Neural progenitor cell (in vitro differentiated cells): ENCODE data around the gene ATP13A5. TPM values are rescaled to one million over a fixed set of nuclear protein-coding genes. Genes with fewer than 3 reads are reported as not detected.
A peak's percentile ranks its signal among the peaks of the same experiment; 100 is the strongest.

Experiments
- DNase-seq: peaks from one replicate; pipeline ENCODE4 v3.0.0-alpha.2; 2016; ENCODE audit warnings: low spot score
- H2AFZ ChIP-seq: fragments of 200-600 bp; sonication (generic); replicated peaks from 2 replicates; pipeline ENCODE4 v1.6.1; 2016; ENCODE audit warnings: antibody characterized with exemption
- H3F3A ChIP-seq: fragments of 200-600 bp; sonication (generic); 2 replicates; pipeline ENCODE4 v1.6.1; 2016; ENCODE audit warnings: antibody characterized with exemption, low read depth
- H3K27ac ChIP-seq: fragments of 200-600 bp; sonication (generic); 2 replicates; pipeline ENCODE4 v1.5.1; 2016; ENCODE audit warnings: mild to moderate bottlenecking
- H3K27me3 ChIP-seq: fragments of 200-600 bp; sonication (generic); 2 replicates; pipeline ENCODE4 v1.6.1; 2016; ENCODE audit warnings: mild to moderate bottlenecking, moderate library complexity
- H3K36me3 ChIP-seq: fragments of 200-600 bp; sonication (generic); 2 replicates; pipeline ENCODE4 v1.5.1; 2016
- H3K4me1 ChIP-seq: fragments of 200-600 bp; sonication (generic); 2 replicates; pipeline ENCODE4 v1.6.1; 2016; ENCODE audit warnings: mixed run types
- H3K4me2 ChIP-seq: fragments of 200-600 bp; sonication (generic); 2 replicates; pipeline ENCODE4 v1.6.1; 2016
- H3K4me3 ChIP-seq: fragments of 200-600 bp; sonication (generic); 2 replicates; pipeline ENCODE4 v1.5.1; 2016
- H3K79me2 ChIP-seq: fragments of 200-600 bp; sonication (generic); 2 replicates; pipeline ENCODE4 v1.6.1; 2016; ENCODE audit warnings: low read depth
- H3K9ac ChIP-seq: fragments of 200-600 bp; sonication (generic); 2 replicates; pipeline ENCODE4 v1.6.1; 2016
- H3K9me3 ChIP-seq: fragments of 200-600 bp; sonication (generic); 2 replicates; pipeline ENCODE4 v1.5.1; 2016; ENCODE audit warnings: low read depth
- H4K20me1 ChIP-seq: fragments of 200-600 bp; sonication (generic); 2 replicates; pipeline ENCODE4 v1.6.1; 2016; ENCODE audit warnings: low read depth
- H3K27ac Mint-ChIP-seq: 3 replicates; pipeline ENCODE4 v1.8.0; 2021; ENCODE audit warnings: mixed read lengths
- H3K27me3 Mint-ChIP-seq: 2 replicates; pipeline ENCODE4 v1.8.0; 2022; ENCODE audit warnings: low read depth, mild to moderate bottlenecking, inconsistent platforms, moderate library complexity, mixed read lengths; ENCODE audit not compliant: insufficient read depth
- H3K36me3 Mint-ChIP-seq: 3 replicates; pipeline ENCODE4 v1.8.0; 2021; ENCODE audit warnings: mixed read lengths
- H3K4me1 Mint-ChIP-seq: 3 replicates; pipeline ENCODE4 v1.8.0; 2021; ENCODE audit warnings: mixed read lengths
- H3K4me3 Mint-ChIP-seq: 3 replicates; pipeline ENCODE4 v1.8.0; 2021; ENCODE audit warnings: mild to moderate bottlenecking, moderate library complexity, mixed read lengths
- H3K9me3 Mint-ChIP-seq: 3 replicates; pipeline ENCODE4 v1.8.0; 2020; ENCODE audit warnings: mixed read lengths
- EZH2 ChIP-seq: fragments of 200-600 bp; sonication (generic); IDR thresholded peaks from 2 replicates; pipeline ENCODE4 v1.6.1; 2017; ENCODE audit warnings: antibody characterized with exemption, mild to moderate bottlenecking, moderate library complexity
- EZH2phosphoT487 ChIP-seq: fragments of 200-600 bp; sonication (generic); IDR thresholded peaks from 2 replicates; pipeline ENCODE4 v1.6.1; 2017; ENCODE audit warnings: antibody characterized with exemption
- total RNA-seq: library from RNA; depleted of rRNA; stranded (reverse); fragments of >200 nt; gene quantifications from 2 replicates; pipeline ENCODE4 v1.2.3, GENCODE V29; 2015; ENCODE audit warnings: low replicate concordance
- TF ChIP-seq, protein P1 (sequence below): fragments of 200-600 bp; sonication (generic); IDR thresholded peaks from 2 replicates; pipeline ENCODE4 v1.5.1; 2017; ENCODE audit warnings: antibody characterized with exemption, mild to moderate bottlenecking

ATP13A5 gene
- total RNA-seq, 1 donor from 2014 or later, result not detected

DNA sequence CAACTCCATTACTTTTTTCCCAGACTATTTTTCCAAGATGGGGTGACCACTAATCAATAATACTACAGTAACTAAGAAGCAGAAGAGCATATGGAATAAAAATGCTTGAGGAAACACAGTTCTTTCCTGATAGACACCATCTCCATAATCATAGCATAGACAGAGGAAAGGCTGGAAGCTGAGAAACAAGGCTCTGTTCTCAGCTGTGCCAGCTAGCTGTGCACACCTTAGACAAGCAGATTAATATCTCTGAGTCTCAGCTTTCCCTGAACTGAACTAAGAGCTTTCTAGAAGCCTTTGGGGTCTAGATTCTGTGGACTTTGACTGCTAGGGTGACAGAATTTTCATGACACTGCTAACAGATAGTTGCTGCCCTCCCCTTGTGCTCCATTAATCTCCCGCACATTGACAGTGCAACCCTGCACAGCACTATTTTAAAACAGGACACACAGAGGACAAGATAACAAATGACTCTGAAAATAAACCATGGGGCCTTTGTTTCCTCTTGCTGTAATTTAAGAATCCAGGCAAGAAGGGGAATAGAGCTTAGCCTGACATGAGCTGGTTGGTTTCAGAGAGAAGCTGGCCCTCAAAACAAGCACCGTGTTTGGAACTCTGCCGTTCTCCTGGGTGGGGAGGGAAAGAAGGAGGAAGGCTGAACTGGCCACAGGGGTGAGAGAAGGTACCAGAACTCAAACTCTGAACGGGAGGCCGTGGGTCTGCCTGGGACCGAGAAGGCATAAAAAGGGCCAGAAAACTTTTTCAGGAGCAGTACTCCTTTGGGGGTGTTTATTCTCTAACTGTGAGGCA is 67.4 kb downstream of the ATP13A5 start:
- Histone ChIP-seq H3K4me1 (peaks cover 24% of the 10 kb centered on the region), H3K36me3 (no peaks in the 10 kb centered on the region), H3K4me3 (no peak overlapping the region), H3K4me2 (no peak overlapping the region), H2AFZ (peak overlapping the region; percentile 71), H3K27ac (no peak overlapping the region), H4K20me1 (no peaks in the 10 kb centered on the region), H3K9ac (no peak overlapping the region), H3F3A (peaks cover 7% of the 10 kb centered on the region), H3K9me3 (no peaks in the 10 kb centered on the region), H3K79me2 (no peaks in the 10 kb centered on the region), H3K27me3 (no peaks in the 10 kb centered on the region)
- TF ChIP-seq EZH2phosphoT487, result no peak
- TF ChIP-seq, protein P1, sequence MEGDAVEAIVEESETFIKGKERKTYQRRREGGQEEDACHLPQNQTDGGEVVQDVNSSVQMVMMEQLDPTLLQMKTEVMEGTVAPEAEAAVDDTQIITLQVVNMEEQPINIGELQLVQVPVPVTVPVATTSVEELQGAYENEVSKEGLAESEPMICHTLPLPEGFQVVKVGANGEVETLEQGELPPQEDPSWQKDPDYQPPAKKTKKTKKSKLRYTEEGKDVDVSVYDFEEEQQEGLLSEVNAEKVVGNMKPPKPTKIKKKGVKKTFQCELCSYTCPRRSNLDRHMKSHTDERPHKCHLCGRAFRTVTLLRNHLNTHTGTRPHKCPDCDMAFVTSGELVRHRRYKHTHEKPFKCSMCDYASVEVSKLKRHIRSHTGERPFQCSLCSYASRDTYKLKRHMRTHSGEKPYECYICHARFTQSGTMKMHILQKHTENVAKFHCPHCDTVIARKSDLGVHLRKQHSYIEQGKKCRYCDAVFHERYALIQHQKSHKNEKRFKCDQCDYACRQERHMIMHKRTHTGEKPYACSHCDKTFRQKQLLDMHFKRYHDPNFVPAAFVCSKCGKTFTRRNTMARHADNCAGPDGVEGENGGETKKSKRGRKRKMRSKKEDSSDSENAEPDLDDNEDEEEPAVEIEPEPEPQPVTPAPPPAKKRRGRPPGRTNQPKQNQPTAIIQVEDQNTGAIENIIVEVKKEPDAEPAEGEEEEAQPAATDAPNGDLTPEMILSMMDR, result no peak
- H3K4me3 Mint-ChIP-seq, result no peak overlapping the region
- no peaks in the 10 kb centered on the region for H3K36me3 Mint-ChIP-seq
- DNase-seq, result no peak
- H3K9me3 Mint-ChIP-seq, result no peaks in the 10 kb centered on the region
- H3K27me3 Mint-ChIP-seq, result no peaks in the 10 kb centered on the region
- peaks cover 9% of the 10 kb centered on the region for H3K4me1 Mint-ChIP-seq
- H3K27ac Mint-ChIP-seq, result no peak overlapping the region

DNA sequence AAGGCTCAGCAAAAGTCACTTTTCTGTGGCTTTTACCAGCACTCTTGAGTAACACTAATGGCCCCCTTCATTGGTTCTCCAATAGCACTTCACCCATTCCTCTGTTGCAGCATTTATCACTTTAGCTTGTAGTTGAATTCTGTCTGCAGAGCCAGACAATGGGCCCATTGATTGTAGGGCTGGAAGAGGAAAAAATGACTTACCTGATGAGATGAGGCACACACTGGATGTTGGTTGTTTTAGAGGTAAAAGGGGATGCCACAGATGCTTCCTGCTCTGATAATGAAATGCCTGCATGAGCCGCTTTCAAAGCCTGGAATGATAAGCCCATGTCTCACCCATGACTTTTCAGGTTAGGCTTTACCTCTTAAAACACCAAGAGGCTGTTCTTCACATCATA is 73.2 kb downstream of the ATP13A5 start:
- Histone ChIP-seq H3K9me3 (no peaks in the 10 kb centered on the region), H4K20me1 (no peaks in the 10 kb centered on the region), H3K27me3 (no peaks in the 10 kb centered on the region), H3K79me2 (no peaks in the 10 kb centered on the region), H3K4me3 (no peak overlapping the region), H3K4me1 (no peaks in the 10 kb centered on the region), H3K27ac (no peak overlapping the region), H3K9ac (no peak overlapping the region), H3K4me2 (no peak overlapping the region), H3K36me3 (no peaks in the 10 kb centered on the region), H2AFZ (no peak overlapping the region), H3F3A (no peaks in the 10 kb centered on the region)
- DNase-seq, result no peak
- Mint-ChIP-seq H3K4me1 (no peaks in the 10 kb centered on the region), H3K27me3 (peaks cover 2% of the 10 kb centered on the region), H3K9me3 (no peaks in the 10 kb centered on the region), H3K36me3 (no peaks in the 10 kb centered on the region), H3K4me3 (no peak overlapping the region), H3K27ac (no peak overlapping the region)
- TF ChIP-seq EZH2phosphoT487 (no peak), EZH2 (no peak)
- TF ChIP-seq, protein P1, result no peak

DNA sequence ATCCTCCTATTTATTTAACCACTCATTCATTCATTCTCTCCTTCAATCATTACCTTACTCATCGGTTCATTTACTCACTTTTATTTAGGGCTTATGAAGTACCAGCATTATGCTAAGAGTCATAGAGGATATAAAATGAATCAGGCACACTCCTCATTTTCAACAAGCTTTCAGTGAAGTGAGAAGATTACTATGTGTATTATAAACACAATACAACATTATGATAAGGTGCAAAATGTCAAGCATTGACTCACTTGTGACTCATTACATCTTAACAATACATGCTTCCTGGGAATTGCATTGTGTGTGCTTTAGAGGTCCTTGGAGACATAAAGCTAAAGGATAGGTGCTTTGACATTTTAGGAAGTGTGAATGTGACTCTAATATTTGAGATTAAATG is 77.1 kb downstream of the ATP13A5 start:
- no peak overlapping the region for H3K27ac Mint-ChIP-seq
- H3K36me3 Mint-ChIP-seq, result no peaks in the 10 kb centered on the region
- no peak overlapping the region for H3K4me2 ChIP-seq
- no peak overlapping the region for H3K27ac ChIP-seq
- peaks cover 7% of the 10 kb centered on the region for H3K9me3 Mint-ChIP-seq
- TF ChIP-seq EZH2phosphoT487, result no peak
- TF ChIP-seq, protein P1, result no peak
- no peak for TF ChIP-seq EZH2
- no peaks in the 10 kb centered on the region for H3F3A ChIP-seq
- no peaks in the 10 kb centered on the region for H3K79me2 ChIP-seq
- no peak for DNase-seq
- H3K4me3 Mint-ChIP-seq, result no peak overlapping the region
- no peak overlapping the region for H3K4me3 ChIP-seq
- H3K9me3 ChIP-seq, result no peaks in the 10 kb centered on the region
- H3K4me1 Mint-ChIP-seq, result peaks cover 5% of the 10 kb centered on the region
- H3K36me3 ChIP-seq, result no peaks in the 10 kb centered on the region
- H3K27me3 Mint-ChIP-seq, result peaks cover 5% of the 10 kb centered on the region
- H3K27me3 ChIP-seq, result no peaks in the 10 kb centered on the region
- no peaks in the 10 kb centered on the region for H3K4me1 ChIP-seq
- H4K20me1 ChIP-seq, result no peaks in the 10 kb centered on the region
- H2AFZ ChIP-seq, result no peak overlapping the region
- H3K9ac ChIP-seq, result no peak overlapping the region
